HTR-8/SVneo (cell line): ENCODE data around the gene HBA2.
"Not testable (repeated sequence)": the region's sequence is repeated elsewhere in the genome, so short reads cannot be mapped to it uniquely, and the experiment has no call there.

ENCODE experiments used
- DNase-seq: peaks from one replicate; pipeline ENCODE4 v3.0.0; 2011; ENCODE audit warnings: low spot score, mixed read lengths; ENCODE audit not compliant: insufficient read length
- FAIRE-seq: peaks from 2 replicates; lab custom pipeline; 2011; peaks lifted over from hg19 to GRCh38; lab: Jason Lieb, UNC

Gene HBA2

GRCh38 chr16:188674-189073, 16.0 kb downstream of the HBA2 start:
- FAIRE-seq, result no peak
- DNase-seq, result no peak

DNA sequence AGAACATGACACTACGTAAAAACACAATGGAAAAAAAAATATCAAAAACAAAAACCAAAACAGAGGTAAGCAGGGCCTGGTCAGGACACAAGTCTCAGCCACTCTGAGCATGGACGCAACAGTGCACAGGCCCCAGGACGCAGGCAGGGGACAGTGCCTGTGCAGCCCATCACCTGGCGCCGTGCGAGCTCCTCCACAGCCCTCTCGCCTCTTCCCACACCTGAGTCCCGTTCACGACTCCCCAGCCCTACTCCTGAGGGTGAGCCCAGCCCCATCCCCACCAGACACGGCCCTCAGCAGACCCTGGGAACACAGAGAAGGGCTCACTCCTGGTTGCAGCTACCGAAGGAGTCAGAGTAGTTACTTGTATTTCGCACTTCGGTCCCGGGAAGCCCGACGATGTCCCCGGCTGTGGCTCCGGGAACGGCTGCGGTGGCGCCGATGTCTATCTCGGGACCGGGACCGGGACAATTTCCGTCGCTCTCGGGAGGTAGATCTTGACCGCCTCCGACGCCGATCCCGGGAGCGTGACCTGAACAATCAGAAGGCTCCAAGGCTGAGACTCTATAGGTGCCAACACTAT, 17.0 kb downstream of the HBA2 start:
- DNase-seq (no peak), FAIRE-seq (no peak)

GRCh38 chr16:191831-192230, 19.2 kb downstream of the HBA2 start:
- DNase-seq, result no peak
- FAIRE-seq, result no peak

GRCh38 chr16:192686-193085, 20.0 kb downstream of the HBA2 start:
- FAIRE-seq (no peak), DNase-seq (no peak)

DNA sequence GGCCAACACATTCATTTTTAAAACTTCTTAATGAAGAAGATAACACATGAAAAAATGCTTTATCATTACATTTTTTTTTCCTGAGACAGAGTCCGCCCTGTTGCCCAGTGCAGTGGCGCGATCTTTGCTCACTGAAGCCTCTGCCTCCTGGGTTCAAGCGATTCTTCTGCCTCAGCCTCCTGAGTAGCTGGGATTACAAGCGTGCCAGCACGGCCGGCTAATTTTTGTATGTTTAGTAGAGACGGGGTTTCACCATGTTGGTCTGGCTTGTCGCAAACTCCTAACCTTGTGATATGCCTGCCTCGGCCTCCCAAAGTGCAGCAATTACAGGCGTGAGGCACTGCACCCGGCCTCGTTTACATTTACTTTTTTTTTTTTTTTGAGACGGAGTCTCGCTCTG, 20.8 kb downstream of the HBA2 start:
- no peak for FAIRE-seq
- DNase-seq, result no peak

- FAIRE-seq, result no peak
- no peak for DNase-seq
Measured at GRCh38 chr16:194516-194915, 21.8 kb downstream of the HBA2 start.

DNA sequence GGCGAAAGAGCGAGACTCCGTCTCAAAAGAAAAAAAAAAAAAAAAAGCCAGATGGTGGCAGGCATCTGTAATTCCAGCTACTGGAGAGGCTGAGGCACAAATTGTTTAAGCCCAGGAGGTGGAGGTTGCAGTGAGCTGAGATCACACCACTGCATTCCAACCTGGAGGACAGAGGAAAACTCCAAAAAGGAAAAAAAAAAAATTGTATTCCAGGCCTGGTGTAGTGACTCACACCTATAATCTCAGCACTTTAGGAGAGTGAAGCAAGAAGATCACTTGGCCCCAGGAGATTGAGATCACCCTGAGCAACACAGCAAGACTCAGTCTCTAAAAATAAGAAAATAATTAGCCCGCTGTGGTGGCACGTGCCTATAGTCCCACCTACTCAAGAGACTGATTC, 27.7 kb downstream of the HBA2 start:
- DNase-seq (no peak), FAIRE-seq (no peak)

DNA sequence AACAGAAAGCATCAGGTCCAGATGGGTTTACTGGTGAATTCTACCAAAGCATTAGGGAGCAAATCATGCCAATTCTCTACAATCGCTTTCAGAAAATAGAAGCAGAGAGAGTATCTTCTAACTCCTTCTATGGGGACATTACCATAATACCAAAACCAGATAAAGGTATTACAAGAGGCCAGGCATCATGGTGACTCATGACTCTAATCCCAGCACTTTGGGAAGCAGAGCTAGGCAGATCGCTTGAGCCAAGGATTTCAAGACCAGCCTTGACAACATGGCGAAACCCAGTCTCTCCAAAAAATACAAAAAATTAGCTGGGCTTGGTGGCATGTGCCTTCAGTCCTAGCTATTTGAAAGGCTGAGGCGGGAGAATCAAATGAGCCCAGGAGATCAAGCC, 30.6 kb downstream of the HBA2 start:
- FAIRE-seq, result no peak
- DNase-seq, result no peak

DNA sequence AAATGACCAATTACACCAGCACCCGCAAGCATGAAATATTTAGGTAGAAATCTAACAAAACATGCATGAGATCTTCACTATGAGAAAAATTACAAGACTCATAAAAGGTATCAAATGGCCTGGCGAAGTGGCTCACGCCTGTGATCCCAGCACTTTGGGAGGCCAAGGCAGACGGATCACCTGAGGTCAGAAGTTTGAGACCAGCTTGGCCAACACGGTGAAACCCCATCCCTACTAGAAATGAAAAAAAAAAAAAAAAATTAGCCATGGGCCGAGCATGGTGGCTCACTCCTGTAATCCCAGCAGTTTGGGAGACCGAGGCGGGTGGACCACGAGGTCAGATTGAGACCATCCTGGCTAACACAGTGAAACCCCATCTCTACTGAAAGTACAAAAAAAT, 31.4 kb downstream of the HBA2 start:
- not testable (repeated sequence) for FAIRE-seq, DNase-seq

GRCh38 chr16:209359-209758, 36.7 kb downstream of the HBA2 start:
- not testable (repeated sequence) for FAIRE-seq, DNase-seq

GRCh38 chr16:211631-212180, 39.0 kb downstream of the HBA2 start:
- DNase-seq, FAIRE-seq: not testable (repeated sequence)

- FAIRE-seq, result no peak
Measured at GRCh38 chr16:212999-213398, 40.3 kb downstream of the HBA2 start.

DNA sequence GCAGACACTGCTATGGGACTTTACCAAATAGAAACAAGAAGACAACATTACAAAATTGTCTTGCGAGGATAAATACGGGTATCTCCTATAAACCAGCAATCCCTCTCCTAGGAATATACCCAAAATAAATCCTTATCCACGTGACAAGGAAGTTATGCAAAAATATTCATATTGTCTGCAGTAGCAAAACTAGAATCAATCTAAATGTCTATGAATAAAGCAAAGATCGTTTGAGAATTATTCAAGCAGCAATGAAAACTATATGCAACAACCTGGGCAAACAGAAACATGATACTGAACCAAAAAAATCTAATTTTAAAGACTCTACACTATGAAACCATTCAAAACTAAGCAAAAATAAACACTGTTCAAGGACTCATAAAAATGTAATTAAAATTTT, 47.3 kb downstream of the HBA2 start:
- no peak for DNase-seq
- FAIRE-seq, result no peak

More at GRCh38 chr16:212999-213398, 40.3 kb downstream of the HBA2 start:
- DNase-seq, result no peak
